Measurements from ENCODE around the gene SMYD5. TPM values are rescaled to one million over a fixed set of nuclear protein-coding genes. Genes with fewer than 3 reads are reported as not detected.

Gene SMYD5
- polyA plus RNA-seq, 1 experiment: 19.5 TPM

GRCh38 chr2:73174244-73174643, 39.8 kb upstream of the SMYD5 start:
- Histone ChIP-seq H3K4me3 (ENCODE audit: low read depth, low read length) (no peak overlapping the region), H3K27me3 (ENCODE audit: control insufficient read depth, insufficient read depth, low read length) (peaks cover 9% of the 10 kb centered on the region), H3K36me3 (ENCODE audit: control insufficient read depth, insufficient read depth, low read length) (no peaks in the 10 kb centered on the region)
- no peak for TF ChIP-seq CTCF (IDR thresholded peaks at IDR 0.05; ENCODE audit: insufficient read depth, low read depth, low read length)
- POLR2A ChIA-PET: no interaction called here
- CTCF ChIA-PET: interaction anchor here (0.8 to 8.5 kb wide), 4 partner anchors 18 to 287 kb away, joined by 3 to 144 read pairs (median 24); partner anchors contain the start of gene SPR
- no peak for DNase-seq (ENCODE audit: low read depth)

- no peaks in the 10 kb centered on the region for H3K36me3 ChIP-seq (ENCODE audit: control insufficient read depth, insufficient read depth, low read length)
- peaks cover 11% of the 10 kb centered on the region for H3K27me3 ChIP-seq (ENCODE audit: control insufficient read depth, insufficient read depth, low read length)
- CTCF ChIA-PET: interaction anchor here (4.8 to 8.5 kb wide), 2 partner anchors 282 to 288 kb away, joined by 40 to 144 read pairs; partner anchors contain the start of gene SPR
- no peak for DNase-seq (ENCODE audit: low read depth)
- POLR2A ChIA-PET: no interaction called here
- H3K4me3 ChIP-seq (ENCODE audit: low read depth, low read length): peak overlapping the region; percentile 10; the same call in 1 of the 2 replicates
- no peak for TF ChIP-seq CTCF (IDR thresholded peaks at IDR 0.05; ENCODE audit: insufficient read depth, low read depth, low read length)
Observed at GRCh38 chr2:73174941-73175662, 38.9 kb upstream of the SMYD5 start.

GRCh38 chr2:73175663-73176204, 38.3 kb upstream of the SMYD5 start:
- Histone ChIP-seq H3K27me3 (ENCODE audit: control insufficient read depth, insufficient read depth, low read length) (peaks cover 12% of the 10 kb centered on the region), H3K4me3 (ENCODE audit: low read depth, low read length) (peak overlapping the region; percentile 10; the same call in 1 of the 2 replicates), H3K36me3 (ENCODE audit: control insufficient read depth, insufficient read depth, low read length) (no peaks in the 10 kb centered on the region)
- POLR2A ChIA-PET: no interaction called here
- CTCF ChIA-PET: interaction anchor here (1.0 to 8.5 kb wide), 10 partner anchors 20 to 314 kb away, joined by 3 to 144 read pairs (median 16); partner anchors contain the start of genes CCT7 and SPR
- no peak for DNase-seq (ENCODE audit: low read depth)
- no peak for TF ChIP-seq CTCF (IDR thresholded peaks at IDR 0.05; ENCODE audit: insufficient read depth, low read depth, low read length)

GRCh38 chr2:73176205-73176880, 37.7 kb upstream of the SMYD5 start:
- Histone ChIP-seq H3K4me3 (ENCODE audit: low read depth, low read length) (0 out of 2 replicates have a peak overlapping the region, but pooled peaks have one; percentile 10), H3K27me3 (ENCODE audit: control insufficient read depth, insufficient read depth, low read length) (peaks cover 12% of the 10 kb centered on the region), H3K36me3 (ENCODE audit: control insufficient read depth, insufficient read depth, low read length) (no peaks in the 10 kb centered on the region)
- no peak for TF ChIP-seq CTCF (IDR thresholded peaks at IDR 0.05; ENCODE audit: insufficient read depth, low read depth, low read length)
- CTCF ChIA-PET: interaction anchor here (0.6 to 8.5 kb wide), 44 partner anchors 8 to 1716 kb away, joined by 3 to 144 read pairs (median 6); partner anchors contain the start of genes CCT7 and SPR
- DNase-seq (ENCODE audit: low read depth): no peak
- POLR2A ChIA-PET: no interaction called here

Measured in BJ (cell line).